ENCODE data around the gene MAPK8IP3. TPM values are rescaled to one million over a fixed set of nuclear protein-coding genes. Genes with fewer than 3 reads are reported as not detected.

Gene MAPK8IP3
- total RNA-seq, 1 experiment from 2014 or later, result 72.3 TPM

GRCh38 chr16:1764971-1765370, 59.0 kb downstream of the MAPK8IP3 start (continued):
- TF ChIP-seq ZNF281 (CRISPR knock-in tag; IDR thresholded peaks at IDR 0.05) (no peak), ZBTB43 (CRISPR knock-in tag; IDR thresholded peaks at IDR 0.05) (no peak), CDX4 (CRISPR knock-in tag; IDR thresholded peaks at IDR 0.05; ENCODE audit: borderline replicate concordance) (no peak), SOX15 (CRISPR knock-in tag; IDR thresholded peaks at IDR 0.05) (no peak), JUN (CRISPR knock-in tag; IDR thresholded peaks at IDR 0.05) (no peak), CREB1 (CRISPR knock-in tag; IDR thresholded peaks at IDR 0.05) (no peak), FOXJ3 (CRISPR knock-in tag; IDR thresholded peaks at IDR 0.05; ENCODE audit: borderline replicate concordance) (no peak), ZNF423 (CRISPR knock-in tag; IDR thresholded peaks at IDR 0.05) (no peak), GABPB1 (CRISPR knock-in tag; IDR thresholded peaks at IDR 0.05) (no peak), ZMAT4 (CRISPR knock-in tag; IDR thresholded peaks at IDR 0.05) (no peak), PRRX2 (CRISPR knock-in tag; IDR thresholded peaks at IDR 0.05) (no peak), NR3C1 (CRISPR knock-in tag; conservative IDR thresholded peaks at IDR 0.05; ENCODE audit: low read depth) (no peak), MLX (CRISPR knock-in tag; IDR thresholded peaks at IDR 0.05) (no peak), NFE2L1 (CRISPR knock-in tag; IDR thresholded peaks at IDR 0.05) (no peak)

- Mint-ChIP-seq H3K4me3 (no peak overlapping the region), H3K9me3 (no peaks in the 10 kb centered on the region), H3K4me1 (peaks cover 4% of the 10 kb centered on the region), H3K27me3 (ENCODE audit: low read depth) (no peaks in the 10 kb centered on the region), H3K27ac (no peak overlapping the region), H3K36me3 (no peaks in the 10 kb centered on the region; the same call in 1 of the 2 replicates)
- TF ChIP-seq GABPB1 (CRISPR knock-in tag; IDR thresholded peaks at IDR 0.05), result no peak
- TF ChIP-seq SP1 (CRISPR knock-in tag; conservative IDR thresholded peaks at IDR 0.05), result no peak
- TF ChIP-seq ZMAT4 (CRISPR knock-in tag; IDR thresholded peaks at IDR 0.05), result no peak
- no peak for TF ChIP-seq ZSCAN18 (CRISPR knock-in tag; IDR thresholded peaks at IDR 0.05)
- TF ChIP-seq CREB1 (CRISPR knock-in tag; IDR thresholded peaks at IDR 0.05), result no peak
- DNase-seq (ENCODE audit: low spot score) (no peak), ATAC-seq (no peak)
- POLR2A ChIA-PET, result interaction anchor here (1.0 kb wide), 1 partner anchor 345 kb away, joined by 3 read pairs; the partner anchor contains the start of gene UQCC4
- CTCF ChIA-PET, result interaction anchor here (2.5 kb wide), 1 partner anchor 17 kb away, joined by 17 read pairs; the partner anchor contains the start of genes NUBP2 and SPSB3
Measured at GRCh38 chr16:1765826-1766225, 59.8 kb downstream of the MAPK8IP3 start.

GRCh38 chr16:1766231-1766630, 60.2 kb downstream of the MAPK8IP3 start:
- peaks cover 4% of the 10 kb centered on the region for H3K4me1 Mint-ChIP-seq
- H3K36me3 Mint-ChIP-seq, result no peaks in the 10 kb centered on the region; the same call in 1 of the 2 replicates
- ChIA-PET CTCF (no interaction called here), POLR2A (interaction anchor here (1.0 kb wide), 1 partner anchor 346 kb away, joined by 3 read pairs; the partner anchor contains the start of gene UQCC4)
- no peaks in the 10 kb centered on the region for H3K9me3 Mint-ChIP-seq
- H3K27ac Mint-ChIP-seq, result no peak overlapping the region
- H3K4me3 Mint-ChIP-seq, result no peak overlapping the region
- DNase-seq (ENCODE audit: low spot score) (no peak), ATAC-seq (no peak)
- H3K27me3 Mint-ChIP-seq (ENCODE audit: low read depth), result no peaks in the 10 kb centered on the region
- TF ChIP-seq FOXP4 (CRISPR knock-in tag; IDR thresholded peaks at IDR 0.05) (no peak), TP53 (CRISPR knock-in tag; IDR thresholded peaks at IDR 0.05) (no peak), PREB (CRISPR knock-in tag; IDR thresholded peaks at IDR 0.05; ENCODE audit: borderline replicate concordance) (no peak), USF2 (CRISPR knock-in tag; IDR thresholded peaks at IDR 0.05) (no peak), CREB1 (CRISPR knock-in tag; IDR thresholded peaks at IDR 0.05) (no peak)
